SK-N-SH treated with all-trans-retinoic acid at 6 μM for 48 hours (cell line): ENCODE results near the gene ERC1.

Experiments
- BACH2 ChIP-seq: fragments of 250-450 bp; sonication (Bioruptor Pico); IDR thresholded peaks from 2 replicates; pipeline ENCODE4 v1.9.0; 2021; ENCODE audit warnings: mild to moderate bottlenecking, borderline replicate concordance
- SNAI2 ChIP-seq: fragments of 250-450 bp; sonication (Bioruptor Pico); IDR thresholded peaks from 2 replicates; pipeline ENCODE4 v1.5.0; 2020; ENCODE audit warnings: mild to moderate bottlenecking, moderate library complexity
- ZNF565 ChIP-seq: fragments of 450-650 bp; formaldehyde crosslinking; conservative IDR thresholded peaks from 2 replicates; pipeline ENCODE4 v1.5.0; 2020; ENCODE audit warnings: low read depth, mild to moderate bottlenecking, moderate library complexity
- ZNF8 ChIP-seq: fragments of 450-650 bp; formaldehyde crosslinking; IDR thresholded peaks from 2 replicates; pipeline ENCODE4 v1.5.0; 2020; ENCODE audit warnings: mild to moderate bottlenecking, moderate library complexity
- TF ChIP-seq, protein P1 (sequence below): fragments of 250-450 bp; sonication (Bioruptor Pico); IDR thresholded peaks from 2 replicates; pipeline ENCODE4 v1.8.0; 2020; ENCODE audit warnings: mild to moderate bottlenecking, moderate library complexity, borderline replicate concordance
- TF ChIP-seq, protein P2 (sequence below): fragments of 250-450 bp; sonication (Bioruptor Pico); IDR thresholded peaks from 2 replicates; pipeline ENCODE4 v1.8.0; 2021; ENCODE audit warnings: low read depth, mild to moderate bottlenecking, moderate library complexity, borderline replicate concordance

DNA sequence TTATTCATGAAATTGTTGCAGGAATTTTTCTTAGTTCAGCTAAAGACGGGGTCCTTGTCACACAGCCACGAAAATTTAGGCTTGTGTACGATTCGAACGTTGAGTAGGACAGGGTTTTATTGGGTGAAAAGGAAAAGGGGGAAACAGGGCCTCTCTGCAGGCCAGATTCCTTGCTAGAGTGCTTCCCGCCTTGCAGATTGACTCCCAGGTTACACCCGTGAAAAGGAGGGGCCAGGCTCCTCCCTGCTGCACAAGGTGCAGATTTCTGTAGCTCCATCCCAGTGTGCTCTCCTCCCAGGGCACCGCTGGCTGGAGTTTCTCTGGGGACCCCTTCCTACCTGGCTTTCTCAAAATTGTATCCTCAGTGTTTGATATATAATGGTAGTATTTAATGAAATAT is 221.5 kb downstream of the ERC1 start:
- TF ChIP-seq SNAI2 (CRISPR knock-in tag) = no peak
- TF ChIP-seq, protein P1, sequence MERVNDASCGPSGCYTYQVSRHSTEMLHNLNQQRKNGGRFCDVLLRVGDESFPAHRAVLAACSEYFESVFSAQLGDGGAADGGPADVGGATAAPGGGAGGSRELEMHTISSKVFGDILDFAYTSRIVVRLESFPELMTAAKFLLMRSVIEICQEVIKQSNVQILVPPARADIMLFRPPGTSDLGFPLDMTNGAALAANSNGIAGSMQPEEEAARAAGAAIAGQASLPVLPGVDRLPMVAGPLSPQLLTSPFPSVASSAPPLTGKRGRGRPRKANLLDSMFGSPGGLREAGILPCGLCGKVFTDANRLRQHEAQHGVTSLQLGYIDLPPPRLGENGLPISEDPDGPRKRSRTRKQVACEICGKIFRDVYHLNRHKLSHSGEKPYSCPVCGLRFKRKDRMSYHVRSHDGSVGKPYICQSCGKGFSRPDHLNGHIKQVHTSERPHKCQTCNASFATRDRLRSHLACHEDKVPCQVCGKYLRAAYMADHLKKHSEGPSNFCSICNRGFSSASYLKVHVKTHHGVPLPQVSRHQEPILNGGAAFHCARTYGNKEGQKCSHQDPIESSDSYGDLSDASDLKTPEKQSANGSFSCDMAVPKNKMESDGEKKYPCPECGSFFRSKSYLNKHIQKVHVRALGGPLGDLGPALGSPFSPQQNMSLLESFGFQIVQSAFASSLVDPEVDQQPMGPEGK (CRISPR knock-in tag) = no peak
- TF ChIP-seq ZNF565 (CRISPR knock-in tag) = no peak
- no peak for TF ChIP-seq BACH2 (CRISPR knock-in tag)
- TF ChIP-seq ZNF8 = no peak
- TF ChIP-seq, protein P2, sequence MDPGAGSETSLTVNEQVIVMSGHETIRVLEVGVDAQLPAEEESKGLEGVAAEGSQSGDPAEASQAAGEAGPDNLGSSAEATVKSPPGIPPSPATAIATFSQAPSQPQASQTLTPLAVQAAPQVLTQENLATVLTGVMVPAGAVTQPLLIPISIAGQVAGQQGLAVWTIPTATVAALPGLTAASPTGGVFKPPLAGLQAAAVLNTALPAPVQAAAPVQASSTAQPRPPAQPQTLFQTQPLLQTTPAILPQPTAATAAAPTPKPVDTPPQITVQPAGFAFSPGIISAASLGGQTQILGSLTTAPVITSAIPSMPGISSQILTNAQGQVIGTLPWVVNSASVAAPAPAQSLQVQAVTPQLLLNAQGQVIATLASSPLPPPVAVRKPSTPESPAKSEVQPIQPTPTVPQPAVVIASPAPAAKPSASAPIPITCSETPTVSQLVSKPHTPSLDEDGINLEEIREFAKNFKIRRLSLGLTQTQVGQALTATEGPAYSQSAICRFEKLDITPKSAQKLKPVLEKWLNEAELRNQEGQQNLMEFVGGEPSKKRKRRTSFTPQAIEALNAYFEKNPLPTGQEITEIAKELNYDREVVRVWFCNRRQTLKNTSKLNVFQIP (CRISPR knock-in tag) = no peak
